ENCODE data around the gene MT1F. TPM values are rescaled to one million over a fixed set of nuclear protein-coding genes. Genes with fewer than 3 reads are reported as not detected.

Gene MT1F
- total RNA-seq, 1 experiment from 2014 or later: 7.3 TPM

DNA sequence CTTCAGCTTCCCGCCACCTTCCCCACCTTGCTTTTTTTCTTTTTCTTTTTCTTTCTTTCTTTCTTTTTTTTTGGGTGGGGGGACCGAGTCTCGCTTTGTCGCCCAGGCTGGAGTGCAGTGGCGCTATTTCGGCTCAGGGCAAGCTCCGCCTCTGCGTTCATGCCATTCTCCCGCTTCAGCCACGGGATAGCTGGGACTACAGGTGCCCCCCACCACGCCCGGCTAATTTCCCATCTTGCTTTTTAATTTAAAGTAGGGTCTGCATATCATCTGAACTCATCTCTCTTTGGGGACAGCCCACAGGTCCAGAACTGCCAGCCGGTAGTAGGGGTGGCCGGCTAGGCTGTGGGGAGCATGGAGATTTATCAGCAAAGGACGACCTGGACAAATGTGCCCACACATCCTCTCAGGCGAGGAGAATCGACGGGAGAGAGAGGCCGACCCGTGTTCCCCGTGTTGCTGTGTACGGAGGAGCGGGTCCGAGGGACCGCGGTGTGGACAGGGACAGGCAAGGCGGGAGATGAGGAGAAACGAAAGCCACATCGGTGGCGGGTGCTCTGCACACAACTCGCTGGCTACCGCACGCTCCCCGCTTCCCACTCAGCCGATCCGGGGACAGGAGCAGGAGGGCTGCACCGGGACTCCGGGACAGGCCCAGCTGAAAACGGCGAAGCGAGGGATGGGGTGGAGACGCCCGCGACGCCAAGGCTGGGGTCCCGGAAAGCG is 22.9 kb upstream of the MT1F start (continued):
- TF ChIP-seq CTCF (IDR thresholded peaks at IDR 0.05 in 2 of 3, conservative IDR thresholded peaks at IDR 0.05 in 1 of 3; ENCODE audit: borderline replicate concordance in 1 of 3, insufficient read depth in 1 of 3, low read depth in 2 of 3, low read length in 2 of 3) (no peak), POLR2AphosphoS5 (IDR thresholded peaks at IDR 0.05; ENCODE audit: low read depth, low read length) (no peak), SIN3A (IDR thresholded peaks at IDR 0.05; ENCODE audit: low read depth) (no peak)

DNA sequence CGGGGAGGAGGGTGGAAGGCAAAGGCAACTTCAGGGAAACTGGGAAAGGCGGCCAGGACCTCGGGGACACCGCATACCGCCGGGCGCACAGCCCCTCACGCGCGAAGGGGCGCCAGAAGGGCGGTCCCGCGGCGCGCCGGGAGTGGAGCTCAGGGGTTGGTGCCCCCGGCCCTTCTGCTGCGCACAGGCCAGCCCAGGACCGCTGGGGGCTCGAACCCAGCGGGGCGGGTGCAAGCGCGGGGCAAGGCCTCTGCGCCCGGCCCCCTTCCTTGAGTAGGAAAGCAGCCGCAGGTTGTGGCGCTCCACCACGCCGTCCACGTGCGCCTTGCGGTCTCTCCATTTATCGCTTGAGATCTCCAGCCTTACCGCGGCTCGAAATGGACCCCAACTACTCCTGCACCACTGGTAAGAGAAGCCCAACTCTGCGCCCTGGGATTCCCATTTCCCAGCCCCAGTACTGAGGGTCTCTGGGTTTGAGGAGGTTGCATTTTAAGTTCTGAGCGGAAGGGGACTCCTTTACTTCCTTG is 22.3 kb upstream of the MT1F start:
- Histone ChIP-seq H3K79me2 (ENCODE audit: insufficient read depth, low read length) (no peaks in the 10 kb centered on the region), H3K4me3 (replicated peaks in 1 of 2; ENCODE audit: low read depth in 1 of 2, low read length in 2 of 2) (no peak overlapping the region), H4K20me1 (ENCODE audit: insufficient read depth) (no peaks in the 10 kb centered on the region), H3K9me3 (ENCODE audit: control insufficient read depth in 1 of 2, insufficient read depth in 1 of 2, low read depth in 1 of 2, low read length in 2 of 2) (no peaks in the 10 kb centered on the region), H3K27ac (ENCODE audit: low read depth, low read length) (no peak overlapping the region), H3K4me2 (ENCODE audit: low read length) (no peak overlapping the region), H3K27me3 (ENCODE audit: insufficient read depth, low read length) (no peaks in the 10 kb centered on the region), H3K36me3 (ENCODE audit: control insufficient read depth in 1 of 2, insufficient read depth in 2 of 2, low read length in 2 of 2) (no peaks in the 10 kb centered on the region), H3K9ac (ENCODE audit: low read length) (no peak overlapping the region), H2AFZ (ENCODE audit: low read depth, low read length, poor library complexity, severe bottlenecking) (no peak overlapping the region), H3K9me2 (ENCODE audit: insufficient read depth) (no peaks in the 10 kb centered on the region), H3K4me1 (ENCODE audit: control insufficient read depth in 1 of 2, insufficient read depth in 2 of 2, low read length in 2 of 2) (peaks cover 0 to 12% of the 10 kb centered on the region in 2 experiments; a peak in 2 of 4 replicates)
- ChIA-PET CTCF (no interaction called here), RAD21 (ENCODE audit: low non-redundant PET in 1 of 2, low total read pairs in 2 of 2, uncharacterized antibody in 2 of 2, unreplicated experiment in 2 of 2) (no interaction called here), POLR2A (no interaction called here)
- DNase-seq (ENCODE audit: low read depth, low spot score) (no peak), ATAC-seq (no peak)
- TF ChIP-seq POLR2A (IDR thresholded peaks at IDR 0.05; ENCODE audit: borderline replicate concordance, extremely low read depth, insufficient read depth, insufficient read length) (no peak), SP1 (IDR thresholded peaks at IDR 0.05; ENCODE audit: low read depth) (no peak), ZFX (IDR thresholded peaks at IDR 0.05) (no peak), CEBPB (IDR thresholded peaks at IDR 0.05; ENCODE audit: low read depth) (no peak), POLR2AphosphoS5 (IDR thresholded peaks at IDR 0.05; ENCODE audit: low read depth, low read length) (no peak), EZH2 (IDR thresholded peaks at IDR 0.05) (no peak), RAD21 (IDR thresholded peaks at IDR 0.05; ENCODE audit: low read depth) (no peak), EGR1 (IDR thresholded peaks at IDR 0.05; ENCODE audit: low read depth) (no peak), TCF7L2 (IDR thresholded peaks at IDR 0.05; ENCODE audit: borderline replicate concordance, extremely low read depth, insufficient read depth, insufficient read length) (no peak)
- TF ChIP-seq, protein P1, sequence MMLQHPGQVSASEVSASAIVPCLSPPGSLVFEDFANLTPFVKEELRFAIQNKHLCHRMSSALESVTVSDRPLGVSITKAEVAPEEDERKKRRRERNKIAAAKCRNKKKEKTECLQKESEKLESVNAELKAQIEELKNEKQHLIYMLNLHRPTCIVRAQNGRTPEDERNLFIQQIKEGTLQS (IDR thresholded peaks at IDR 0.05): no peak
- intact Hi-C loops (cut with micrococcal nuclease): no loop called here
- no TSS peak for BruUV-seq (replicated peaks)

Measured in HCT116 (cell line).